Uterus (tissue), 4 donors: ENCODE data around the gene MAPK11. TPM values are rescaled to one million over a fixed set of nuclear protein-coding genes. Genes with fewer than 3 reads are reported as not detected.
A peak's percentile ranks its signal among the peaks of the same experiment; 100 is the strongest.

Experiments
- DNase-seq, 2 donors: peaks; one replicate each; pipeline ENCODE4 v3.0.0-alpha.2; 2019 to 2020
- H3K27ac ChIP-seq, 2 donors: fragments of 200-600 bp; sonication (generic); 1 replicate in 1 of 2; 2 replicates in 1 of 2; pipeline ENCODE4 v1.5.1; 2016 to 2018
- H3K27me3 ChIP-seq, 2 donors: fragments of 200-600 bp; sonication (generic); one replicate each; pipeline ENCODE4 v1.5.1; 2018 to 2019; ENCODE audit warnings: control low read depth in 1 of 2
- H3K36me3 ChIP-seq, 2 donors: fragments of 200-600 bp; sonication (generic); one replicate each; pipeline ENCODE4 v1.5.1; 2019; ENCODE audit warnings: control low read depth in 1 of 2
- H3K4me1 ChIP-seq, 2 donors: fragments of 200-600 bp; sonication (generic); one replicate each; pipeline ENCODE4 v1.5.1; 2018 to 2019; ENCODE audit warnings: control low read depth in 1 of 2
- H3K4me3 ChIP-seq, 2 donors: fragments of 200-600 bp; sonication (generic); 1 replicate in 1 of 2; 2 replicates in 1 of 2; pipeline ENCODE4 v1.5.1; 2018 to 2019; ENCODE audit warnings: mild to moderate bottlenecking in 1 of 2
- H3K9me3 ChIP-seq, 2 donors: fragments of 200-600 bp; sonication (generic); one replicate each; pipeline ENCODE4 v1.5.1; 2019; ENCODE audit warnings: control low read depth in 1 of 2
- POLR2A ChIP-seq, 2 donors: fragments of 450-650 bp; IDR thresholded peaks; one replicate each; pipeline ENCODE4 v1.6.1; 2016; ENCODE audit warnings: antibody characterized with exemption in 2 of 2, mild to moderate bottlenecking in 1 of 2, moderate library complexity in 1 of 2
- intact Hi-C: fragments of 100-400 bp; cut with DNase I; formaldehyde crosslinking; loops from one replicate; pipeline ENCODE4 v1.15.1; 2023; ENCODE audit warnings: low total_unique reads
- total RNA-seq, 4 donors: library from RNA; depleted of rRNA in 3 of 4; stranded (reverse); fragments of >200 nt in 3 of 4; gene quantifications; one replicate each; pipeline versions ENCODE4 v1.1.0 to v1.2.4, GENCODE V29; 2014 to 2023
- TF ChIP-seq, protein P1 (sequence below), 4 experiments: fragments of 200-600 bp in 2 of 4; fragments of 450-650 bp in 2 of 4; sonication (generic) in 2 of 4; IDR thresholded peaks; one replicate each; pipeline ENCODE4 v1.5.1; 2016 to 2019; ENCODE audit warnings: antibody characterized with exemption in 4 of 4, mild to moderate bottlenecking in 2 of 4, moderate library complexity in 1 of 4
- donor health status: DM: yes; HTN: yes; CAD: no.

Gene MAPK11
- total RNA-seq, 4 donors from 2014 or later = 7.9 to 39.5 (median 22.4) TPM

DNA sequence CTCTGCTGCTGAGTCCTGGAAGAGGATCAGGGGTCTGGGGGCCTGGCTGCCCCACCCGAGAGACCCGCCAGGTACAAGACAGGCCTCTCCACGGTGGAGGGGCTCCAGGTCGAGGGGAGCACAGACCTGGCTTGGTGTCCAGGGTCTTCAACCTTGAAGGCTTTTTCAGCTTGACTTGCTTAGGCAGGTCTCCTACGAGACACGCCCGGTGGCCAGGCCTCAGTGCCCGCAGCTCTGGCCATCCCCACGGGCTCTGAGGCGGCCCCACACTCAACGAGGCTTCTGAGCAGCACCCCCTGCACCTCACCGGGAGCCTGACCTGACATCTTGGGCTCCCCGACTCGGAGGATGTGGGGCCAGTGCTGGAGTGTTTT lies 43.9 kb upstream of the MAPK11 start:
- Histone ChIP-seq H3K9me3 (no peaks in the 10 kb centered on the region), H3K27me3 (no peaks in the 10 kb centered on the region), H3K36me3 (no peaks in the 10 kb centered on the region), H3K4me3 (no peak overlapping the region), H3K4me1 (peaks cover 0 to 3% of the 10 kb centered on the region in 2 donors), H3K27ac (no peak overlapping the region)
- TF ChIP-seq, protein P1, sequence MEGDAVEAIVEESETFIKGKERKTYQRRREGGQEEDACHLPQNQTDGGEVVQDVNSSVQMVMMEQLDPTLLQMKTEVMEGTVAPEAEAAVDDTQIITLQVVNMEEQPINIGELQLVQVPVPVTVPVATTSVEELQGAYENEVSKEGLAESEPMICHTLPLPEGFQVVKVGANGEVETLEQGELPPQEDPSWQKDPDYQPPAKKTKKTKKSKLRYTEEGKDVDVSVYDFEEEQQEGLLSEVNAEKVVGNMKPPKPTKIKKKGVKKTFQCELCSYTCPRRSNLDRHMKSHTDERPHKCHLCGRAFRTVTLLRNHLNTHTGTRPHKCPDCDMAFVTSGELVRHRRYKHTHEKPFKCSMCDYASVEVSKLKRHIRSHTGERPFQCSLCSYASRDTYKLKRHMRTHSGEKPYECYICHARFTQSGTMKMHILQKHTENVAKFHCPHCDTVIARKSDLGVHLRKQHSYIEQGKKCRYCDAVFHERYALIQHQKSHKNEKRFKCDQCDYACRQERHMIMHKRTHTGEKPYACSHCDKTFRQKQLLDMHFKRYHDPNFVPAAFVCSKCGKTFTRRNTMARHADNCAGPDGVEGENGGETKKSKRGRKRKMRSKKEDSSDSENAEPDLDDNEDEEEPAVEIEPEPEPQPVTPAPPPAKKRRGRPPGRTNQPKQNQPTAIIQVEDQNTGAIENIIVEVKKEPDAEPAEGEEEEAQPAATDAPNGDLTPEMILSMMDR (IDR thresholded peaks at IDR 0.05) = no peak
- no peak for TF ChIP-seq POLR2A (IDR thresholded peaks at IDR 0.05)
- intact Hi-C loops = no loop called here
- no peak for DNase-seq

DNA sequence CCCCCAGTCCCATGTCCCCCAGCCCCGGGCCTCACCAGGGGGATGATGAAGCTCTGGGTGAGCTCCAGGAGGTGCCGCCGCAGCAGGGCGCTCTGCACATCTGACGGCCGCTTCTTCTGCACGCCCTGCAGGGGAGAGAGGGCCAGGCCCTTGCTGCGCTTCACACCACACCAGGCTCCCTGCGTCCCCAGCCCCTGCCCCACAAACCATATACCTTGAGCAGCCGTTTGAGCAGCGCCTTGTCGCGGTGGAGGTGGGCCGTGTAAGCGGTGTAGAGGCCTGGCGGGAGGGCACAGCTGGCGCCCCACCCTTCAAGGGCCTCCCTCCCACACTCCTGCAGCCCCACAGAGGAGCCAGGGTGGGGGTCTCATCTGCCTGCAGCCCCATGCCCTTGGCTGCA lies 43.4 kb upstream of the MAPK11 start:
- DNase-seq = no peak

GRCh38 chr22:50313021-50313420 lies 42.8 kb upstream of the MAPK11 start:
- no peak overlapping the region for H3K4me3 ChIP-seq
- no peak overlapping the region for H3K27ac ChIP-seq
- TF ChIP-seq POLR2A (IDR thresholded peaks at IDR 0.05) = no peak
- no peaks in the 10 kb centered on the region for H3K27me3 ChIP-seq
- peak in 1 of 2 donors; percentile 12 for DNase-seq
- peaks cover 0 to 14% of the 10 kb centered on the region in 2 donors for H3K4me1 ChIP-seq
- intact Hi-C loops = no loop called here
- H3K9me3 ChIP-seq = no peaks in the 10 kb centered on the region
- H3K36me3 ChIP-seq = no peaks in the 10 kb centered on the region

More for the DNA sequence above, 43.4 kb upstream of the MAPK11 start:
- TF ChIP-seq, protein P1 (IDR thresholded peaks at IDR 0.05) = no peak
- TF ChIP-seq POLR2A (IDR thresholded peaks at IDR 0.05) = no peak
- Histone ChIP-seq H3K9me3 (no peaks in the 10 kb centered on the region), H3K36me3 (no peaks in the 10 kb centered on the region), H3K27me3 (no peaks in the 10 kb centered on the region), H3K27ac (no peak overlapping the region), H3K4me1 (peaks cover 0 to 8% of the 10 kb centered on the region in 2 donors), H3K4me3 (no peak overlapping the region)
- intact Hi-C loops = no loop called here

GRCh38 chr22:50312371-50312770 lies 42.2 kb upstream of the MAPK11 start:
- Histone ChIP-seq H3K4me1 (peaks cover 0 to 17% of the 10 kb centered on the region in 2 donors), H3K9me3 (no peaks in the 10 kb centered on the region), H3K36me3 (no peaks in the 10 kb centered on the region), H3K27ac (no peak overlapping the region), H3K4me3 (no peak overlapping the region), H3K27me3 (no peaks in the 10 kb centered on the region)
- intact Hi-C loops = no loop called here
- no peak for DNase-seq
- TF ChIP-seq POLR2A (IDR thresholded peaks at IDR 0.05) = no peak
- TF ChIP-seq, protein P1 (IDR thresholded peaks at IDR 0.05) = no peak

- Histone ChIP-seq H3K27me3 (no peaks in the 10 kb centered on the region), H3K4me1 (peaks cover 0 to 17% of the 10 kb centered on the region in 2 donors), H3K27ac (no peak overlapping the region), H3K36me3 (no peaks in the 10 kb centered on the region), H3K9me3 (no peaks in the 10 kb centered on the region), H3K4me3 (no peak overlapping the region)
- no peak for DNase-seq
- intact Hi-C loops = no loop called here
- TF ChIP-seq, protein P1 (IDR thresholded peaks at IDR 0.05) = no peak
- no peak for TF ChIP-seq POLR2A (IDR thresholded peaks at IDR 0.05)
These were observed 41.6 kb upstream of the MAPK11 start for GRCh38 chr22:50311606-50312351.
